K562 (cell line): Measurements from ENCODE around the gene AP5Z1. TPM values are rescaled to one million over a fixed set of nuclear protein-coding genes. Genes with fewer than 3 reads are reported as not detected.
A peak's percentile ranks its signal among the peaks of the same experiment; 100 is the strongest.

ENCODE experiments used
- ATAC-seq: fragments of 200-7000 bp; cut with Tn5 transposase; 3 replicates; pipeline ENCODE4 v1.9.1; 2020; ENCODE audit warnings: moderate library complexity
- BruUV-seq: library from RNA; stranded (reverse); fragments of 400-500 nt; replicated peaks from 2 replicates; lab custom pipeline; 2021; lab: Mats Ljungman, UMichigan
- CTCF ChIA-PET: fragments of 300-600 bp; formaldehyde crosslinking; extraction: SDS; loops from one replicate; lab custom pipeline; 2021; ENCODE audit warnings: low intra/inter-chr PET ratio; lab: Yijun Ruan, JAX
- POLR2A ChIA-PET: fragments of 300-600, 350-650 bp; sonication (Branson Sonifier 250); formaldehyde crosslinking; extraction: SDS; loops from one replicate; lab custom pipeline; 2021; ENCODE audit warnings: antibody characterized with exemption, inconsistent platforms; lab: Yijun Ruan, JAX
- DNase-seq, 4 experiments: peaks; one replicate each; pipeline versions ENCODE4 v3.0.0 to v3.0.0-alpha.2; 2011 to 2018; ENCODE audit warnings: low spot score in 3 of 4, mixed read lengths in 3 of 4; ENCODE audit errors: extremely low read depth in 1 of 4
- FAIRE-seq: peaks from 2 replicates; lab custom pipeline; 2011; peaks lifted over from hg19 to GRCh38; lab: Jason Lieb, UNC
- H2AFZ ChIP-seq: 2 replicates; pipeline ENCODE4 v1.6.0; 2011; ENCODE audit warnings: low read depth, low read length, control low read depth, inconsistent platforms
- H3K27ac ChIP-seq: fragments of 200-600 bp; 3 replicates; pipeline ENCODE4 v1.8.0; 2011; ENCODE audit warnings: low read depth, mild to moderate bottlenecking, control low read depth, inconsistent platforms, low read length, moderate library complexity, mixed read lengths; ENCODE audit errors: extremely low read depth
- H3K27me3 ChIP-seq, 2 experiments: fragments of 300-600 bp in 1 of 2; 2 replicates in 1 of 2; 3 replicates in 1 of 2; pipeline versions ENCODE4 v1.6.0 to v1.8.0; 2011; ENCODE audit warnings: inconsistent platforms in 2 of 2, low read length in 2 of 2, mild to moderate bottlenecking in 1 of 2, mixed read lengths in 1 of 2, moderate library complexity in 1 of 2; ENCODE audit not compliant: control insufficient read depth in 2 of 2, insufficient read depth in 2 of 2
- H3K36me3 ChIP-seq: fragments of 300-600 bp; 3 replicates; pipeline ENCODE4 v1.8.0; 2011; ENCODE audit warnings: mild to moderate bottlenecking, low read length, inconsistent platforms; ENCODE audit not compliant: control insufficient read depth, insufficient read depth
- H3K4me1 ChIP-seq, 2 experiments: fragments of 200-600 bp in 1 of 2; replicated peaks in 1 of 2; 2 replicates in 1 of 2; 3 replicates in 1 of 2; pipeline versions ENCODE4 v1.5.1 to v1.8.0; 2011; ENCODE audit warnings: inconsistent platforms in 2 of 2, low read length in 2 of 2, mild to moderate bottlenecking in 1 of 2, mixed read lengths in 1 of 2, moderate library complexity in 1 of 2; ENCODE audit not compliant: control insufficient read depth in 2 of 2, insufficient read depth in 2 of 2
- H3K4me2 ChIP-seq: 2 replicates; pipeline ENCODE4 v1.6.1; 2011; ENCODE audit warnings: low read length, control low read depth, inconsistent platforms, mixed read lengths; ENCODE audit not compliant: insufficient read depth
- H3K4me3 ChIP-seq: fragments of 200-600 bp; sonication (generic), shearing (Covaris generic); 2 replicates; pipeline ENCODE4 v1.5.1; 2016; ENCODE audit warnings: control low read depth, inconsistent platforms
- H3K79me2 ChIP-seq: fragments of 200-600 bp; 3 replicates; pipeline ENCODE4 v1.8.0; 2011; ENCODE audit warnings: low read length, inconsistent platforms; ENCODE audit not compliant: control insufficient read depth, insufficient read depth
- H3K9ac ChIP-seq, 2 experiments: 2 replicates each; pipeline versions ENCODE4 v1.6.0 to v1.6.1; 2011; ENCODE audit warnings: low read depth in 2 of 2, low read length in 2 of 2, control low read depth in 1 of 2, inconsistent platforms in 1 of 2, mild to moderate bottlenecking in 1 of 2, mixed read lengths in 1 of 2; ENCODE audit not compliant: insufficient read depth in 1 of 2
- H3K9me1 ChIP-seq: one replicate; pipeline ENCODE4 v1.6.0; 2011; ENCODE audit warnings: inconsistent platforms, mild to moderate bottlenecking, low read length, moderate library complexity; ENCODE audit not compliant: control insufficient read depth, insufficient read depth
- H3K9me3 ChIP-seq: replicated peaks from 2 replicates; pipeline ENCODE4 v1.5.1; 2011; ENCODE audit warnings: low read depth, low read length, inconsistent platforms; ENCODE audit not compliant: control insufficient read depth, insufficient read depth
- H4K20me1 ChIP-seq: replicated peaks from 2 replicates; pipeline ENCODE4 v1.6.1; 2011; ENCODE audit warnings: low read length, inconsistent platforms, mixed read lengths; ENCODE audit not compliant: control insufficient read depth, insufficient read depth
- POLR2G ChIP-seq: fragments of 200-400 bp; formaldehyde crosslinking; IDR thresholded peaks from 2 replicates; pipeline ENCODE4 v1.6.1; 2017; ENCODE audit warnings: low read depth, mild to moderate bottlenecking, antibody characterized with exemption, low read length, moderate library complexity
- ZNF644 ChIP-seq: fragments of 200-800 bp; sonication (Bioruptor generic); IDR thresholded peaks from 2 replicates; pipeline ENCODE4 v1.6.1; 2016; ENCODE audit warnings: low read depth, missing genetic modification characterization, missing compliant biosample characterization
- WGBS: fragments of 100-300 bp; shearing (Covaris generic); methylation state at CpG from one replicate; pipeline ENCODE4 v1.1.6; 2016; ENCODE audit warnings: low coverage, mixed read lengths; ENCODE audit not compliant: insufficient coverage; ENCODE audit errors: missing lambda C conversion rate; 5-methylcytosine and 5-hydroxymethylcytosine counted together
- in situ Hi-C: fragments of 300-500 bp; cut with MboI; formaldehyde crosslinking; loops from 4 replicates; pipeline ENCODE4 v1.15.0; 2018; ENCODE audit warnings: inconsistent platforms, mixed read lengths
- intact Hi-C: fragments of 100-400 bp; cut with micrococcal nuclease; formaldehyde crosslinking; loops from 2 replicates; pipeline ENCODE4 v1.14.2; 2022
- polyA plus RNA-seq, 8 experiments: library from polyadenylated mRNA; depleted of rRNA in 4 of 8; stranded (reverse) in 5 of 8; unstranded in 3 of 8; fragments of >200 nt; fragmentation: Nextera tagmentation in 2 of 8; fragmentation: Illumina TruSeq in 1 of 8; extraction: Ambion mirVana in 2 of 8; extraction: Trizol in 1 of 8; gene quantifications; 2 replicates each; pipeline versions ENCODE4 v1.2.1 to v1.2.3, GENCODE V29; 2011 to 2014; ENCODE audit warnings: inconsistent platforms in 1 of 8, missing spikeins in 1 of 8
- total RNA-seq, 7 experiments: library from RNA; depleted of rRNA in 6 of 7; stranded (reverse); fragments of >200 nt in 6 of 7; fragmentation: Illumina TruSeq in 2 of 7; extraction: Trizol in 2 of 7; gene quantifications; 2 replicates each; pipeline versions ENCODE4 v1.2.1 to v1.2.3, GENCODE V29; 2011 to 2021; ENCODE audit warnings: low replicate concordance in 1 of 7
- TF ChIP-seq, protein P1 (sequence below): sonication (generic); formaldehyde crosslinking; IDR thresholded peaks from 2 replicates; pipeline ENCODE4 v1.8.1; 2023; ENCODE audit warnings: mild to moderate bottlenecking, missing genetic modification reagents

AP5Z1 gene
- total and polyA plus RNA-seq, 9 of the 15 experiments (the other 6 are each of a cell fraction or from before 2014, with no cell fraction given): 0.06 to 31.1 (median 6.4) TPM

DNA sequence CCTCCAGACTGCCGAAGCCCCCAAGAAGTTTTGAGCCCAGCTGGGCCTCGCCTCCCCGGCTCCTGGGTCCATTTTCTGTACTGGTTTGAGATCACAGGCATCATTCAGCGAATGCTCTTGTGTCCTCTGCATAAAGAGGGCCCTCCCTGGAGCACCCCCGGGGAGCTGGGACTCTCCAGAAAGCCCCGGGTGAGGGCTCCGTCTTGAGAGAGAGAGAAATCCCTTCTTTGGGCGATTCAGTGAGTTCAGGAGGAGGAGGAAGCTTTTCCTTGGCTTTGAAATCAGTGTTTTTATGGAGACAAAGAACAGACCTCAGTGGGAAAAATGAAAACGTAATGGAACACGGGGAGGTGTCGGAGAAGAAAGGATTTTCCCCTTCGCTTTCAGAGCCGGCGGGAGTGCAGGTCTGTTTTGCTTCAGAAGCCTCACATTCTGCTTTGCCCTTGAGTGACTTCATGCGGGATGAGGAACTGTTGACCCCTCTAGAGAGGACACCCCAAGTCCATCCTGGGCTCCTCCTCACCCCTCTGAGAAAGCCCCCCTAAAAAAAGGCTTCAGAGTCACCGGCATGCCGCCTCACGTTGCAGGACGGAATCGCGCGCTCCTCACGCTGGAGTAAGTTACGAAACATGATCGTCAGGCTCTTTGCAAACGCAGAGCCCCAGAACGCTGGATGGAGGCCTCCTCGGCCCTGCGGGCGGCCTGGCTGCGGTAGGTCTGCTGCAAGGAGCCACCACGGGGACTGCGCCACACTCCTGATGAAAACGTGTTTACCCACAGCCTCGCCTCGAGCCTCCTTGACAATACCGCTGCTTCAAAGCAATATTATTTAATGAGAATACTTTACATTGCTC, 8.5 kb upstream of the AP5Z1 start:
- FAIRE-seq (no peak), DNase-seq (no peak), ATAC-seq (no peak)
- BruUV-seq: no TSS peak
- Histone ChIP-seq H3K9ac (0 out of 4 replicates have a peak overlapping the region, but pooled peaks of 1 of the 2 experiments have one; percentile 13), H3K9me3 (no peaks in the 10 kb centered on the region), H3K27me3 (no peaks in the 10 kb centered on the region), H3K79me2 (no peaks in the 10 kb centered on the region), H3K9me1 (peaks cover 5% of the 10 kb centered on the region), H3K4me2 (no peak overlapping the region), H3K4me3 (no peak overlapping the region), H4K20me1 (0 out of 2 replicates have a peak, but pooled peaks cover 4% of the 10 kb centered on the region), H3K27ac (no peak overlapping the region), H3K36me3 (peaks cover 45% of the 10 kb centered on the region; the same call in 2 of the 3 replicates), H2AFZ (no peak overlapping the region), H3K4me1 (peaks cover 0 to 15% of the 10 kb centered on the region in 2 experiments; a peak in 1 of 5 replicates)
- ChIA-PET POLR2A (interaction anchor here (0.6 to 1.5 kb wide), 2 partner anchors 9 to 43 kb away, joined by 3 to 11 read pairs; partner anchors contain the start of gene AP5Z1), CTCF (no interaction called here)
- TF ChIP-seq ZNF644 (tag) (no peak), POLR2G (peak; percentile 43; the same call in 1 of the 2 replicates)
- TF ChIP-seq, protein P1, sequence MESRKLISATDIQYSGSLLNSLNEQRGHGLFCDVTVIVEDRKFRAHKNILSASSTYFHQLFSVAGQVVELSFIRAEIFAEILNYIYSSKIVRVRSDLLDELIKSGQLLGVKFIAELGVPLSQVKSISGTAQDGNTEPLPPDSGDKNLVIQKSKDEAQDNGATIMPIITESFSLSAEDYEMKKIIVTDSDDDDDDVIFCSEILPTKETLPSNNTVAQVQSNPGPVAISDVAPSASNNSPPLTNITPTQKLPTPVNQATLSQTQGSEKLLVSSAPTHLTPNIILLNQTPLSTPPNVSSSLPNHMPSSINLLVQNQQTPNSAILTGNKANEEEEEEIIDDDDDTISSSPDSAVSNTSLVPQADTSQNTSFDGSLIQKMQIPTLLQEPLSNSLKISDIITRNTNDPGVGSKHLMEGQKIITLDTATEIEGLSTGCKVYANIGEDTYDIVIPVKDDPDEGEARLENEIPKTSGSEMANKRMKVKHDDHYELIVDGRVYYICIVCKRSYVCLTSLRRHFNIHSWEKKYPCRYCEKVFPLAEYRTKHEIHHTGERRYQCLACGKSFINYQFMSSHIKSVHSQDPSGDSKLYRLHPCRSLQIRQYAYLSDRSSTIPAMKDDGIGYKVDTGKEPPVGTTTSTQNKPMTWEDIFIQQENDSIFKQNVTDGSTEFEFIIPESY (CRISPR knock-in tag): 0 out of 2 replicates have a peak, but pooled peaks have one; percentile 34
- intact Hi-C loops (no loop called here), in situ Hi-C loops (no loop called here)
- 91% methylated on average over 36 of the region's 37 CpGs for WGBS
